MG63 (cell line): ENCODE measurements around the gene ZBTB7B. TPM values are rescaled to one million over a fixed set of nuclear protein-coding genes. Genes with fewer than 3 reads are reported as not detected.

Experiments used
- DNase-seq: peaks from one replicate; pipeline ENCODE4 v3.0.0-alpha.2; 2020
- H3K27me3 ChIP-seq: fragments of 250-450 bp; sonication (Bioruptor Pico); 2 replicates; pipeline ENCODE4 v1.5.1; 2020; ENCODE audit warnings: mild to moderate bottlenecking, moderate library complexity
- H3K36me3 ChIP-seq: fragments of 250-450 bp; sonication (Bioruptor Pico); 2 replicates; pipeline ENCODE4 v1.5.1; 2020; ENCODE audit warnings: mild to moderate bottlenecking, moderate library complexity
- H3K4me3 ChIP-seq: fragments of 250-450 bp; sonication (Bioruptor Pico); 2 replicates; pipeline ENCODE4 v1.5.1; 2020; ENCODE audit warnings: mild to moderate bottlenecking, moderate library complexity
- H3K9me3 ChIP-seq: fragments of 250-450 bp; sonication (Bioruptor Pico); 2 replicates; pipeline ENCODE4 v1.5.1; 2020; ENCODE audit warnings: mild to moderate bottlenecking, moderate library complexity
- total RNA-seq: library from RNA; depleted of rRNA; stranded (reverse); fragments of >200 nt; shearing (Covaris generic); gene quantifications from 2 replicates; pipeline ENCODE4 v1.2.3, GENCODE V29; 2014; ENCODE audit warnings: low replicate concordance

The ZBTB7B gene
- total RNA-seq, 1 experiment from 2014 or later, result 60.5 TPM

- no peaks in the 10 kb centered on the region for H3K36me3 ChIP-seq
- H3K4me3 ChIP-seq, result no peak overlapping the region
- no peaks in the 10 kb centered on the region for H3K9me3 ChIP-seq
- DNase-seq, result no peak
- H3K27me3 ChIP-seq, result no peaks in the 10 kb centered on the region
Measured at GRCh38 chr1:155034318-155035208, 32.0 kb downstream of the ZBTB7B start.

- Histone ChIP-seq H3K4me3 (no peak overlapping the region), H3K36me3 (no peaks in the 10 kb centered on the region), H3K9me3 (no peaks in the 10 kb centered on the region), H3K27me3 (no peaks in the 10 kb centered on the region)
- no peak for DNase-seq
Measured at GRCh38 chr1:155035936-155036335, 33.3 kb downstream of the ZBTB7B start.

- no peak for DNase-seq
- Histone ChIP-seq H3K4me3 (no peak overlapping the region), H3K27me3 (no peaks in the 10 kb centered on the region), H3K36me3 (no peaks in the 10 kb centered on the region), H3K9me3 (no peaks in the 10 kb centered on the region)
Measured at GRCh38 chr1:155037043-155037442, 34.4 kb downstream of the ZBTB7B start.

GRCh38 chr1:155037851-155038441 lies 35.3 kb downstream of the ZBTB7B start:
- Histone ChIP-seq H3K9me3 (no peaks in the 10 kb centered on the region), H3K4me3 (no peak overlapping the region), H3K36me3 (no peaks in the 10 kb centered on the region), H3K27me3 (no peaks in the 10 kb centered on the region)
- no peak for DNase-seq

GRCh38 chr1:155038602-155039307 lies 36.2 kb downstream of the ZBTB7B start:
- no peaks in the 10 kb centered on the region for H3K36me3 ChIP-seq
- H3K4me3 ChIP-seq, result no peak overlapping the region
- H3K9me3 ChIP-seq, result no peaks in the 10 kb centered on the region
- no peaks in the 10 kb centered on the region for H3K27me3 ChIP-seq
- DNase-seq, result peak; percentile 54

- no peaks in the 10 kb centered on the region for H3K27me3 ChIP-seq
- no peaks in the 10 kb centered on the region for H3K36me3 ChIP-seq
- no peak overlapping the region for H3K4me3 ChIP-seq
- no peak for DNase-seq
- no peaks in the 10 kb centered on the region for H3K9me3 ChIP-seq
Measured at GRCh38 chr1:155039308-155039669, 36.7 kb downstream of the ZBTB7B start.

GRCh38 chr1:155040358-155041093 lies 37.9 kb downstream of the ZBTB7B start:
- no peaks in the 10 kb centered on the region for H3K27me3 ChIP-seq
- no peak for DNase-seq
- H3K36me3 ChIP-seq, result no peaks in the 10 kb centered on the region
- H3K4me3 ChIP-seq, result no peak overlapping the region
- H3K9me3 ChIP-seq, result no peaks in the 10 kb centered on the region

- DNase-seq, result no peak
- Histone ChIP-seq H3K36me3 (no peaks in the 10 kb centered on the region), H3K9me3 (no peaks in the 10 kb centered on the region), H3K4me3 (no peak overlapping the region), H3K27me3 (no peaks in the 10 kb centered on the region)
Measured at GRCh38 chr1:155042789-155043188, 40.2 kb downstream of the ZBTB7B start.

GRCh38 chr1:155043301-155043702 lies 40.7 kb downstream of the ZBTB7B start:
- Histone ChIP-seq H3K4me3 (no peak overlapping the region), H3K9me3 (no peaks in the 10 kb centered on the region), H3K36me3 (no peaks in the 10 kb centered on the region), H3K27me3 (no peaks in the 10 kb centered on the region)
- no peak for DNase-seq

- DNase-seq, result no peak
- no peaks in the 10 kb centered on the region for H3K9me3 ChIP-seq
- no peak overlapping the region for H3K4me3 ChIP-seq
- no peaks in the 10 kb centered on the region for H3K36me3 ChIP-seq
- H3K27me3 ChIP-seq, result no peaks in the 10 kb centered on the region
Measured at GRCh38 chr1:155043793-155044192, 41.2 kb downstream of the ZBTB7B start.

- Histone ChIP-seq H3K9me3 (no peaks in the 10 kb centered on the region), H3K4me3 (no peak overlapping the region)
- no peak for DNase-seq
Measured at GRCh38 chr1:155044365-155044764, 41.8 kb downstream of the ZBTB7B start.

GRCh38 chr1:155044812-155045657 lies 42.4 kb downstream of the ZBTB7B start:
- peak; percentile 91 for DNase-seq
- no peaks in the 10 kb centered on the region for H3K27me3 ChIP-seq
- no peaks in the 10 kb centered on the region for H3K36me3 ChIP-seq
- no peaks in the 10 kb centered on the region for H3K9me3 ChIP-seq
- H3K4me3 ChIP-seq, result no peak overlapping the region

More at GRCh38 chr1:155044365-155044764, 41.8 kb downstream of the ZBTB7B start:
- no peaks in the 10 kb centered on the region for H3K36me3 ChIP-seq
- H3K27me3 ChIP-seq, result no peaks in the 10 kb centered on the region

- no peak for DNase-seq
- Histone ChIP-seq H3K27me3 (no peaks in the 10 kb centered on the region), H3K4me3 (no peak overlapping the region), H3K9me3 (no peaks in the 10 kb centered on the region), H3K36me3 (peaks cover 13% of the 10 kb centered on the region)
Measured at GRCh38 chr1:155048449-155049334, 46.1 kb downstream of the ZBTB7B start.

GRCh38 chr1:155049651-155050559 lies 47.3 kb downstream of the ZBTB7B start:
- H3K36me3 ChIP-seq, result peaks cover 25% of the 10 kb centered on the region
- no peaks in the 10 kb centered on the region for H3K9me3 ChIP-seq
- no peaks in the 10 kb centered on the region for H3K27me3 ChIP-seq
- peak overlapping the region; percentile 75 for H3K4me3 ChIP-seq
- peak; percentile 62 for DNase-seq
